Panc1 (cell line): ENCODE data around the gene SIN3B. TPM values are rescaled to one million over a fixed set of nuclear protein-coding genes. Genes with fewer than 3 reads are reported as not detected.

ENCODE experiments used
- ATAC-seq: fragments of 200-7000 bp; cut with Tn5 transposase; 2 replicates; pipeline ENCODE4 v1.9.1; 2020; ENCODE audit warnings: mild to moderate bottlenecking, moderate library complexity
- BruUV-seq: library from RNA; stranded (reverse); fragments of 400-500 nt; replicated peaks from 2 replicates; lab custom pipeline; 2021; lab: Mats Ljungman, UMichigan
- CTCF ChIA-PET: fragments of 300-600 bp; sonication (Branson Sonifier 250); formaldehyde crosslinking; loops from one replicate; lab custom pipeline; 2022; ENCODE audit warnings: antibody characterized with exemption; lab: Charles Lee
- POLR2A ChIA-PET: fragments of 300-600 bp; sonication (Branson Sonifier 250); formaldehyde crosslinking; loops from one replicate; lab custom pipeline; 2022; ENCODE audit warnings: antibody characterized with exemption; lab: Charles Lee
- DNase-seq: peaks from one replicate; pipeline ENCODE4 v3.0.0-alpha.2; 2010; ENCODE audit warnings: low read depth, low spot score
- H3K27ac ChIP-seq: 2 replicates; pipeline ENCODE4 v1.5.1; 2011; ENCODE audit warnings: mild to moderate bottlenecking, low read length, inconsistent platforms
- H3K27me3 ChIP-seq: fragments of 200-500 bp; sonication (Bioruptor generic); 2 replicates; pipeline ENCODE4 v1.6.0; 2014; ENCODE audit warnings: low read length, inconsistent platforms; ENCODE audit not compliant: control insufficient read depth, insufficient read depth
- H3K36me3 ChIP-seq: fragments of 200-500 bp; sonication (Bioruptor generic); 2 replicates; pipeline ENCODE4 v1.5.1; 2014; ENCODE audit warnings: inconsistent platforms, mild to moderate bottlenecking, low read length, moderate library complexity; ENCODE audit not compliant: control insufficient read depth, insufficient read depth
- H3K4me1 ChIP-seq: 2 replicates; pipeline ENCODE4 v1.5.1; 2011; ENCODE audit warnings: inconsistent platforms, mild to moderate bottlenecking, low read length, moderate library complexity; ENCODE audit not compliant: control insufficient read depth, insufficient read depth
- H3K4me3 ChIP-seq, 2 experiments: 2 replicates each; pipeline ENCODE4 v1.5.1; 2011 to 2012; ENCODE audit warnings: low read depth in 2 of 2, low read length in 2 of 2, mild to moderate bottlenecking in 2 of 2, inconsistent platforms in 1 of 2, moderate library complexity in 1 of 2
- H3K9me3 ChIP-seq: fragments of 200-500 bp; sonication (Bioruptor generic); 2 replicates; pipeline ENCODE4 v1.5.1; 2014; ENCODE audit warnings: low read depth, mild to moderate bottlenecking, inconsistent platforms, low read length, moderate library complexity; ENCODE audit not compliant: control insufficient read depth, insufficient read depth
- POLR2AphosphoS5 ChIP-seq: IDR thresholded peaks from 2 replicates; pipeline ENCODE4 v1.6.1; 2012; ENCODE audit warnings: mild to moderate bottlenecking, low read depth, low read length, moderate library complexity
- SIN3A ChIP-seq: IDR thresholded peaks from 2 replicates; pipeline ENCODE4 v1.6.1; 2012; ENCODE audit warnings: low read depth, mild to moderate bottlenecking, low read length, moderate library complexity, borderline replicate concordance; ENCODE audit not compliant: insufficient read depth
- TCF7L2 ChIP-seq: IDR thresholded peaks from 2 replicates; pipeline ENCODE4 v1.6.1; 2011; ENCODE audit warnings: mild to moderate bottlenecking, low read depth, low read length, inconsistent platforms
- in situ Hi-C: cut with HindIII; loops from 2 replicates; pipeline ENCODE4 v1.10.0; 2016; ENCODE audit warnings: low sequenced_read_pairs, low pct_unique_long_range_greater_than_20kb
- intact Hi-C: fragments of 100-400 bp; cut with micrococcal nuclease; formaldehyde crosslinking; loops from one replicate; pipeline ENCODE4 v1.10.0; 2022; ENCODE audit not compliant: unreplicated experiment
- total RNA-seq: library from RNA; stranded (reverse); gene quantifications from one replicate; pipeline ENCODE4 v1.2.1, GENCODE V29; 2021; ENCODE audit not compliant: unreplicated experiment
- TF ChIP-seq, protein P1 (sequence below), 2 experiments: IDR thresholded peaks; 2 replicates each; pipeline ENCODE4 v1.6.1; 2011 to 2012; ENCODE audit warnings: low read depth in 2 of 2, control low read depth in 1 of 2, low read length in 1 of 2, mild to moderate bottlenecking in 1 of 2, moderate library complexity in 1 of 2; ENCODE audit not compliant: insufficient read depth in 1 of 2
- TF ChIP-seq, protein P2 (sequence below): fragments of 450-650 bp; IDR thresholded peaks from 2 replicates; pipeline ENCODE4 v1.5.1; 2017; ENCODE audit warnings: mild to moderate bottlenecking

SIN3B gene
- total RNA-seq, 1 experiment from 2014 or later, result 47.0 TPM

DNA sequence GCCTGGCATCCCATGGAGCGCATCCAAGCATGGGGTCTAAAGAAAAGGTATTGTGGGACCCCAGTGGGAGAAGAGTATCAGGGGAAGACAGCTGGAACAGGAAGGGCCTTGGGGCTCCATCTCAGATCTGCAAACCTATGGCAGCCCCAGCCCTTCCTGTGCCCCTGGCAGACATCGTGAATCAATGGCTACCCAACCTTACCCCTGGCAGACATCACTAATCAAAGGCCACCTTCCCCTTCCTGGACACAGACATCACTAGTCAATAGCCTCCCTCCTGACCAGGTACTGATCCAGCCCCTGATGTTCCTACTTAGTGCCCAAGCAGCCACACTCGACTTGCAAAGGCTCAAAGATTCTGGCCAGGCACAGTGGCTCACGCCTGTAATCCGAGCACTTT is 75.4 kb downstream of the SIN3B start:
- POLR2A ChIA-PET, result no interaction called here
- H3K36me3 ChIP-seq, result no peaks in the 10 kb centered on the region
- no peak overlapping the region for H3K27ac ChIP-seq
- H3K4me1 ChIP-seq, result no peaks in the 10 kb centered on the region
- H3K4me3 ChIP-seq, result no peak overlapping the region
- H3K27me3 ChIP-seq, result no peaks in the 10 kb centered on the region
- ATAC-seq (no peak), DNase-seq (no peak)
- H3K9me3 ChIP-seq, result no peaks in the 10 kb centered on the region
- TF ChIP-seq, protein P1, sequence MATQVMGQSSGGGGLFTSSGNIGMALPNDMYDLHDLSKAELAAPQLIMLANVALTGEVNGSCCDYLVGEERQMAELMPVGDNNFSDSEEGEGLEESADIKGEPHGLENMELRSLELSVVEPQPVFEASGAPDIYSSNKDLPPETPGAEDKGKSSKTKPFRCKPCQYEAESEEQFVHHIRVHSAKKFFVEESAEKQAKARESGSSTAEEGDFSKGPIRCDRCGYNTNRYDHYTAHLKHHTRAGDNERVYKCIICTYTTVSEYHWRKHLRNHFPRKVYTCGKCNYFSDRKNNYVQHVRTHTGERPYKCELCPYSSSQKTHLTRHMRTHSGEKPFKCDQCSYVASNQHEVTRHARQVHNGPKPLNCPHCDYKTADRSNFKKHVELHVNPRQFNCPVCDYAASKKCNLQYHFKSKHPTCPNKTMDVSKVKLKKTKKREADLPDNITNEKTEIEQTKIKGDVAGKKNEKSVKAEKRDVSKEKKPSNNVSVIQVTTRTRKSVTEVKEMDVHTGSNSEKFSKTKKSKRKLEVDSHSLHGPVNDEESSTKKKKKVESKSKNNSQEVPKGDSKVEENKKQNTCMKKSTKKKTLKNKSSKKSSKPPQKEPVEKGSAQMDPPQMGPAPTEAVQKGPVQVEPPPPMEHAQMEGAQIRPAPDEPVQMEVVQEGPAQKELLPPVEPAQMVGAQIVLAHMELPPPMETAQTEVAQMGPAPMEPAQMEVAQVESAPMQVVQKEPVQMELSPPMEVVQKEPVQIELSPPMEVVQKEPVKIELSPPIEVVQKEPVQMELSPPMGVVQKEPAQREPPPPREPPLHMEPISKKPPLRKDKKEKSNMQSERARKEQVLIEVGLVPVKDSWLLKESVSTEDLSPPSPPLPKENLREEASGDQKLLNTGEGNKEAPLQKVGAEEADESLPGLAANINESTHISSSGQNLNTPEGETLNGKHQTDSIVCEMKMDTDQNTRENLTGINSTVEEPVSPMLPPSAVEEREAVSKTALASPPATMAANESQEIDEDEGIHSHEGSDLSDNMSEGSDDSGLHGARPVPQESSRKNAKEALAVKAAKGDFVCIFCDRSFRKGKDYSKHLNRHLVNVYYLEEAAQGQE (IDR thresholded peaks at IDR 0.05; ENCODE audit: insufficient read depth in 1 of 2, low read depth in 2 of 2, low read length in 1 of 2), result no peak
- no peak for TF ChIP-seq SIN3A
- intact Hi-C loops, result no loop called here
- BruUV-seq, result no TSS peak
- in situ Hi-C loops, result no loop called here
- CTCF ChIA-PET, result no interaction called here

DNA sequence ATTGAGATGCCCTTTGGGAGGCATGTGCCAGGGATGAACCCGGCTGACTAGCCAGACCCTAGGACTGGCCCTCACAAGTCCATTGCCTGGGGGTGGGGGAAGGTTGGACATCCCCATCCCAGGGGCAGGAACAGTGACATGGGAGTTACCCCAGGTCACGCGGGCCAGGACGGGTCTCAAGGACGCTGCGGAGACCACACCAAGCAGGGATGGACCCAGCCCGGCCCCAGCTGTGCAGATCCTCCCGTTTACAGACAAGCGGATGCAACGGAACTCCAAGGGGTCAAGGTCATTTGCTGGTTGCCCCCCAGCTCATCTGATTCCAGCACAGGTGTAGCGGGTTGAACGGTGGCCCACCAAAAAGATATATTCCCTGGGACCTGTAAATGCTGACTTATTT is 79.6 kb downstream of the SIN3B start:
- DNase-seq, result no peak
- CTCF ChIA-PET, result no interaction called here

DNA sequence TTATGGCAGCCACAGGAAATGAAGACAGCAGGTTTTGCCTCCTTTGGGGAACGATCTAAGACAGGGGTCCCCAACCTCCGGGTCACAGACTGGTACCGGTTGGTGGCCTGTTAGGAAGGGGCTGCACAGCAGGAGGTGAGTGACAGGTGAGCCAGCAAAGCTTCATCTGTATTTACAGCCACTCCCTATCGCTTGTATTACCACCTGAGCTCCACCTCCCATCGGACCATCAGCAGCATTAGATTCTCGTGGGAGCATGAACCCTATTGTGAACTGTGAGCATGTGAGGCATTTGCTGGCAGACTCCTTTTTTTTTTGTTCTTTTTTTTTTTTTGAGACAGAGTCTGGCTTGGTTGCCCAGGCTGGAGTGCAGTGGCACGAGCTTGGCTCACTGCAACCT is 81.8 kb downstream of the SIN3B start:
- intact Hi-C loops (no loop called here), in situ Hi-C loops (no loop called here)
- Histone ChIP-seq H3K9me3 (0 out of 2 replicates have a peak, but pooled peaks cover 3% of the 10 kb centered on the region), H3K4me3 (no peak overlapping the region), H3K36me3 (no peaks in the 10 kb centered on the region), H3K27me3 (no peaks in the 10 kb centered on the region), H3K4me1 (no peaks in the 10 kb centered on the region), H3K27ac (no peak overlapping the region)
- ChIA-PET POLR2A (no interaction called here), CTCF (interaction anchor here (0.6 to 0.7 kb wide), 3 partner anchors 91 to 144 kb away, joined by 3 to 6 read pairs (median 3); no protein-coding TSS in a partner anchor)
- no peak for DNase-seq
- ATAC-seq, result no peak
- TF ChIP-seq, protein P1 (IDR thresholded peaks at IDR 0.05; ENCODE audit: insufficient read depth in 1 of 2, low read depth in 2 of 2, low read length in 1 of 2), result no peak
- TF ChIP-seq, protein P2, sequence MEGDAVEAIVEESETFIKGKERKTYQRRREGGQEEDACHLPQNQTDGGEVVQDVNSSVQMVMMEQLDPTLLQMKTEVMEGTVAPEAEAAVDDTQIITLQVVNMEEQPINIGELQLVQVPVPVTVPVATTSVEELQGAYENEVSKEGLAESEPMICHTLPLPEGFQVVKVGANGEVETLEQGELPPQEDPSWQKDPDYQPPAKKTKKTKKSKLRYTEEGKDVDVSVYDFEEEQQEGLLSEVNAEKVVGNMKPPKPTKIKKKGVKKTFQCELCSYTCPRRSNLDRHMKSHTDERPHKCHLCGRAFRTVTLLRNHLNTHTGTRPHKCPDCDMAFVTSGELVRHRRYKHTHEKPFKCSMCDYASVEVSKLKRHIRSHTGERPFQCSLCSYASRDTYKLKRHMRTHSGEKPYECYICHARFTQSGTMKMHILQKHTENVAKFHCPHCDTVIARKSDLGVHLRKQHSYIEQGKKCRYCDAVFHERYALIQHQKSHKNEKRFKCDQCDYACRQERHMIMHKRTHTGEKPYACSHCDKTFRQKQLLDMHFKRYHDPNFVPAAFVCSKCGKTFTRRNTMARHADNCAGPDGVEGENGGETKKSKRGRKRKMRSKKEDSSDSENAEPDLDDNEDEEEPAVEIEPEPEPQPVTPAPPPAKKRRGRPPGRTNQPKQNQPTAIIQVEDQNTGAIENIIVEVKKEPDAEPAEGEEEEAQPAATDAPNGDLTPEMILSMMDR, result no peak
- TF ChIP-seq POLR2AphosphoS5 (no peak), TCF7L2 (no peak), SIN3A (no peak)
- no TSS peak for BruUV-seq

More for the DNA sequence above, 79.6 kb downstream of the SIN3B start:
- H3K4me3 ChIP-seq, result no peak overlapping the region
- 0 out of 2 replicates have a peak, but pooled peaks cover 3% of the 10 kb centered on the region for H3K9me3 ChIP-seq
- H3K27me3 ChIP-seq, result no peaks in the 10 kb centered on the region
- POLR2A ChIA-PET, result interaction anchor here (0.5 to 0.6 kb wide), 2 partner anchors 10 to 237 kb away, joined by 5 to 6 read pairs; no protein-coding TSS in a partner anchor
- in situ Hi-C loops (no loop called here), intact Hi-C loops (no loop called here)
- H3K4me1 ChIP-seq, result no peaks in the 10 kb centered on the region
- ATAC-seq, result no peak
- no TSS peak for BruUV-seq
- H3K36me3 ChIP-seq, result no peaks in the 10 kb centered on the region
- TF ChIP-seq SIN3A, result no peak
- TF ChIP-seq POLR2AphosphoS5, result no peak
- TF ChIP-seq, protein P2, result no peak
- no peak overlapping the region for H3K27ac ChIP-seq
